Chondrocyte (in vitro differentiated cells): Measurements from ENCODE around the gene WDR1. TPM values are rescaled to one million over a fixed set of nuclear protein-coding genes. Genes with fewer than 3 reads are reported as not detected.

Experiments
- DNase-seq: peaks from one replicate; pipeline ENCODE4 v3.0.0; 2021; ENCODE audit warnings: mixed read lengths, low spot score
- H3K27ac Mint-ChIP-seq: one replicate; pipeline ENCODE4 v1.8.0; 2021; ENCODE audit warnings: mild to moderate bottlenecking, moderate library complexity, mixed read lengths; ENCODE audit not compliant: unreplicated experiment
- H3K27me3 Mint-ChIP-seq: 2 replicates; pipeline ENCODE4 v1.8.0; 2021; ENCODE audit warnings: low read depth, mixed read lengths
- H3K36me3 Mint-ChIP-seq: 2 replicates; pipeline ENCODE4 v1.8.0; 2021; ENCODE audit warnings: low read depth, mixed read lengths
- H3K4me1 Mint-ChIP-seq: 2 replicates; pipeline ENCODE4 v1.8.0; 2021; ENCODE audit warnings: low read depth, mild to moderate bottlenecking, mixed read lengths
- H3K4me3 Mint-ChIP-seq: one replicate; pipeline ENCODE4 v1.8.0; 2021; ENCODE audit warnings: mild to moderate bottlenecking, moderate library complexity, mixed read lengths; ENCODE audit not compliant: unreplicated experiment
- H3K9me3 Mint-ChIP-seq: 2 replicates; pipeline ENCODE4 v1.8.0; 2021; ENCODE audit warnings: low read depth, mixed read lengths
- CTCF ChIP-seq: fragments of 200-600 bp; sonication (generic); IDR thresholded peaks from 2 replicates; pipeline ENCODE4 v1.5.0; 2021; ENCODE audit warnings: antibody characterized with exemption, mild to moderate bottlenecking, moderate library complexity
- total RNA-seq: library from RNA; stranded (reverse); gene quantifications from 3 replicates; pipeline ENCODE4 v1.2.1, GENCODE V29; 2021

The WDR1 gene
- total RNA-seq, 1 donor from 2014 or later, result 483 TPM

GRCh38 chr4:10050261-10050661 lies 66.3 kb downstream of the WDR1 start:
- peaks cover 11% of the 10 kb centered on the region for H3K27me3 Mint-ChIP-seq
- no peak for TF ChIP-seq CTCF
- H3K36me3 Mint-ChIP-seq, result peaks cover 3% of the 10 kb centered on the region
- peaks cover 8% of the 10 kb centered on the region for H3K9me3 Mint-ChIP-seq
- peaks cover 5% of the 10 kb centered on the region for H3K4me1 Mint-ChIP-seq
- H3K27ac Mint-ChIP-seq, result no peak overlapping the region
- H3K4me3 Mint-ChIP-seq, result no peak overlapping the region
- DNase-seq, result no peak

- Mint-ChIP-seq H3K9me3 (peaks cover 8% of the 10 kb centered on the region), H3K4me1 (peaks cover 7% of the 10 kb centered on the region), H3K27ac (no peak overlapping the region), H3K4me3 (no peak overlapping the region), H3K27me3 (peaks cover 11% of the 10 kb centered on the region), H3K36me3 (peaks cover 3% of the 10 kb centered on the region)
- no peak for TF ChIP-seq CTCF
- DNase-seq, result no peak
Observed at GRCh38 chr4:10048941-10049697, 67.5 kb downstream of the WDR1 start.

- H3K9me3 Mint-ChIP-seq, result peaks cover 13% of the 10 kb centered on the region
- peaks cover 11% of the 10 kb centered on the region for H3K27me3 Mint-ChIP-seq
- no peak for TF ChIP-seq CTCF
- H3K4me1 Mint-ChIP-seq, result peaks cover 7% of the 10 kb centered on the region
- H3K36me3 Mint-ChIP-seq, result peaks cover 3% of the 10 kb centered on the region
- no peak overlapping the region for H3K27ac Mint-ChIP-seq
- no peak for DNase-seq
- H3K4me3 Mint-ChIP-seq, result no peak overlapping the region
Observed at GRCh38 chr4:10047967-10048366, 68.6 kb downstream of the WDR1 start.

- Mint-ChIP-seq H3K36me3 (peaks cover 9% of the 10 kb centered on the region), H3K4me3 (no peak overlapping the region), H3K27ac (no peak overlapping the region), H3K4me1 (peaks cover 7% of the 10 kb centered on the region), H3K9me3 (peaks cover 21% of the 10 kb centered on the region), H3K27me3 (peaks cover 6% of the 10 kb centered on the region)
- DNase-seq, result no peak
- no peak for TF ChIP-seq CTCF
Observed at GRCh38 chr4:10046471-10046870, 70.1 kb downstream of the WDR1 start.

- Mint-ChIP-seq H3K27ac (no peak overlapping the region), H3K4me3 (no peak overlapping the region), H3K36me3 (peaks cover 9% of the 10 kb centered on the region), H3K27me3 (peaks cover 2% of the 10 kb centered on the region), H3K4me1 (peaks cover 7% of the 10 kb centered on the region), H3K9me3 (peaks cover 21% of the 10 kb centered on the region)
- no peak for TF ChIP-seq CTCF
- DNase-seq, result no peak
Observed at GRCh38 chr4:10045481-10045880, 71.1 kb downstream of the WDR1 start.
